Ovary (tissue), 9 donors: ENCODE measurements around the gene FILIP1L. TPM values are rescaled to one million over a fixed set of nuclear protein-coding genes. Genes with fewer than 3 reads are reported as not detected.

Experiments
- DNase-seq, 5 donors: peaks; one replicate each; pipeline ENCODE4 v3.0.0-alpha.2; 2019 to 2020
- H3K27ac ChIP-seq, 2 donors: fragments of 200-600 bp; one replicate each; pipeline versions ENCODE4 v1.5.1 to v1.8.0; 2019 to 2022
- H3K27me3 ChIP-seq: fragments of 200-600 bp; one replicate; pipeline ENCODE4 v1.8.0; 2022
- H3K36me3 ChIP-seq: fragments of 200-600 bp; sonication (generic); one replicate; pipeline ENCODE4 v1.5.1; 2019
- H3K4me1 ChIP-seq: one replicate; pipeline ENCODE4 v1.8.1; 2013; ENCODE audit warnings: mild to moderate bottlenecking, moderate library complexity; ENCODE audit not compliant: insufficient read depth
- H3K4me3 ChIP-seq: fragments of 200-600 bp; sonication (generic); one replicate; pipeline ENCODE4 v1.5.1; 2017
- H3K9me3 ChIP-seq, 2 donors: fragments of 200-600 bp in 1 of 2; sonication (generic) in 1 of 2; one replicate each; pipeline versions ENCODE4 v1.5.1 to v1.8.1; 2013 to 2019; ENCODE audit warnings: mild to moderate bottlenecking in 1 of 2, moderate library complexity in 1 of 2
- CTCF ChIP-seq, 3 donors: fragments of 450-650 bp in 2 of 3; fragments of 200-600 bp in 1 of 3; IDR thresholded peaks; one replicate each; pipeline versions ENCODE4 v1.5.1 to v1.8.0; 2016 to 2022; ENCODE audit warnings: antibody characterized with exemption in 3 of 3, mild to moderate bottlenecking in 1 of 3
- EP300 ChIP-seq: sonication (generic); formaldehyde crosslinking; IDR thresholded peaks from one replicate; pipeline ENCODE4 v1.6.1; 2017; ENCODE audit warnings: antibody characterized with exemption
- POLR2A ChIP-seq: fragments of 450-650 bp; IDR thresholded peaks from one replicate; pipeline ENCODE4 v1.6.1; 2017; ENCODE audit warnings: antibody characterized with exemption, mild to moderate bottlenecking, moderate library complexity
- WGBS, 3 donors: extraction: QIAGEN DNeasy Blood & Tissue Kit in 1 of 3; methylation state at CpG; one replicate each; pipeline versions ENCODE4 v1.1.5 to v1.1.7; 2013 to 2017; 5-methylcytosine and 5-hydroxymethylcytosine counted together
- intact Hi-C, 4 donors: fragments of 100-400 bp; cut with DNase I; formaldehyde crosslinking; loops; one replicate each; pipeline versions ENCODE4 v1.11.0 to v1.15.1; 2022 to 2023
- polyA plus RNA-seq, 2 donors: library from polyadenylated mRNA; stranded (reverse); fragments of 200-250 nt in 1 of 2; fragments of 350-450 nt in 1 of 2; fragmentation: Illumina TruSeq in 1 of 2; extraction: RNeasy Lipid Tissue Mini Kit (QIAGEN cat#74804) in 1 of 2; gene quantifications; one replicate each; pipeline ENCODE4 v1.2.3, GENCODE V29; 2013 to 2014
- total RNA-seq, 7 donors: library from RNA; depleted of rRNA in 2 of 7; stranded (reverse); fragments of >200 nt in 2 of 7; fragmentation: NEBNext Ultra II Directional in 3 of 7; extraction: Animal tissue kit (Norgen Biotek cat#: 25700) in 3 of 7; gene quantifications; one replicate each; pipeline versions ENCODE4 v1.1.0 to v1.2.4, GENCODE V29; 2016 to 2023
- donor health status: DM: no; HTN: no; CAD: no; lungs with moderate emphysema.
- donor health status: DM: no; HTN: no; CAD: no.
- donor health status: Bipolar disorder and iron deficiency.
- donor health status: DM: yes; HTN: yes; CAD: no.
- donor health status: DM: no; HTN: no; CAD: no.
- donor health status: DM: yes; HTN: yes; CAD: no.

The FILIP1L gene
- total and polyA plus RNA-seq, 9 donors, result 23.7 to 174 (median 110) TPM

- Histone ChIP-seq H3K9me3 (no peaks in the 10 kb centered on the region), H3K27me3 (no peaks in the 10 kb centered on the region), H3K4me3 (no peak overlapping the region), H3K4me1 (peaks cover under 1% of the 10 kb centered on the region), H3K36me3 (no peaks in the 10 kb centered on the region), H3K27ac (no peak overlapping the region)
- TF ChIP-seq CTCF (IDR thresholded peaks at IDR 0.05) (no peak), EP300 (no peak), POLR2A (no peak)
- WGBS, 3 donors, result 84 to 94% (median 88%) methylated on average over 3 of the region's 3 CpGs
- no peak for DNase-seq
- intact Hi-C loops, result no loop called here
Measured at GRCh38 chr3:99915906-99916432, 198.3 kb downstream of the FILIP1L start.

GRCh38 chr3:99911433-99911832 is 202.9 kb downstream of the FILIP1L start:
- H3K27ac ChIP-seq, result no peak overlapping the region
- intact Hi-C loops, result no loop called here
- no peak overlapping the region for H3K4me3 ChIP-seq

GRCh38 chr3:99910752-99911290 is 203.5 kb downstream of the FILIP1L start:
- intact Hi-C loops, result no loop called here
- no peaks in the 10 kb centered on the region for H3K36me3 ChIP-seq
- DNase-seq, result no peak
- no peak overlapping the region for H3K4me3 ChIP-seq
- no peaks in the 10 kb centered on the region for H3K4me1 ChIP-seq
- H3K27ac ChIP-seq, result no peak overlapping the region
- no peaks in the 10 kb centered on the region for H3K27me3 ChIP-seq
- no peaks in the 10 kb centered on the region for H3K9me3 ChIP-seq
- no peak for TF ChIP-seq CTCF (IDR thresholded peaks at IDR 0.05)
- TF ChIP-seq POLR2A, result no peak
- TF ChIP-seq EP300, result no peak
- WGBS, 3 donors, result 73 to 89% (median 84%) methylated on average over 4 of the region's 4 CpGs

More at GRCh38 chr3:99911433-99911832, 202.9 kb downstream of the FILIP1L start:
- H3K36me3 ChIP-seq, result no peaks in the 10 kb centered on the region
- DNase-seq, result no peak
- H3K27me3 ChIP-seq, result no peaks in the 10 kb centered on the region
- 67 to 81% (median 73%) methylated on average over 3 of the region's 3 CpGs for WGBS, 3 donors
- H3K9me3 ChIP-seq, result no peaks in the 10 kb centered on the region
- no peak for TF ChIP-seq POLR2A
- no peak for TF ChIP-seq CTCF (IDR thresholded peaks at IDR 0.05)
- no peak for TF ChIP-seq EP300
- no peaks in the 10 kb centered on the region for H3K4me1 ChIP-seq

GRCh38 chr3:99909714-99910495 is 204.4 kb downstream of the FILIP1L start:
- no peaks in the 10 kb centered on the region for H3K27me3 ChIP-seq
- no peak overlapping the region for H3K27ac ChIP-seq
- 73 to 76% (median 74%) methylated on average over 3 of the region's 3 CpGs for WGBS, 3 donors
- no peaks in the 10 kb centered on the region for H3K9me3 ChIP-seq
- TF ChIP-seq CTCF (IDR thresholded peaks at IDR 0.05) (no peak), POLR2A (no peak), EP300 (no peak)
- DNase-seq, result no peak
- H3K36me3 ChIP-seq, result no peaks in the 10 kb centered on the region
- intact Hi-C loops, result no loop called here
- H3K4me3 ChIP-seq, result no peak overlapping the region
- H3K4me1 ChIP-seq, result no peaks in the 10 kb centered on the region
